Neural cell (in vitro differentiated cells): ENCODE data around the gene CNNM3. TPM values are rescaled to one million over a fixed set of nuclear protein-coding genes. Genes with fewer than 3 reads are reported as not detected.

ENCODE experiments used
- H2AFZ ChIP-seq: fragments of 200-600, 300-800 bp; sonication (generic), shearing (Covaris generic); 2 replicates; pipeline ENCODE4 v1.6.0; 2014; ENCODE audit warnings: low read depth, mild to moderate bottlenecking, antibody characterized with exemption, low read length, moderate library complexity
- H3F3A ChIP-seq: fragments of 200-600 bp; shearing (Covaris generic); 2 replicates; pipeline ENCODE4 v1.6.1; 2016; ENCODE audit warnings: mild to moderate bottlenecking, moderate library complexity, mixed read lengths, antibody characterized with exemption, low read length; ENCODE audit not compliant: insufficient read depth, poor library complexity, severe bottlenecking
- H3K27ac ChIP-seq: fragments of 200-600, 300-800 bp; sonication (generic), shearing (Covaris generic); 2 replicates; pipeline ENCODE4 v1.5.1; 2014; ENCODE audit warnings: mild to moderate bottlenecking, low read length, moderate library complexity
- H3K27me3 ChIP-seq: fragments of 300-800, 200-600 bp; sonication (generic), shearing (Covaris generic); 2 replicates; pipeline ENCODE4 v1.6.0; 2014; ENCODE audit warnings: mild to moderate bottlenecking, low read depth, low read length, moderate library complexity; ENCODE audit not compliant: insufficient read depth
- H3K36me3 ChIP-seq: fragments of 300-800, 200-600 bp; sonication (generic), shearing (Covaris generic); 2 replicates; pipeline ENCODE4 v1.5.1; 2014; ENCODE audit warnings: mild to moderate bottlenecking, antibody characterized with exemption, low read length, moderate library complexity; ENCODE audit not compliant: insufficient read depth
- H3K4me2 ChIP-seq: fragments of 300-800, 200-600 bp; sonication (generic), shearing (Covaris generic); 2 replicates; pipeline ENCODE4 v1.6.0; 2014; ENCODE audit warnings: mild to moderate bottlenecking, low read length
- H3K4me3 ChIP-seq: fragments of 300-800, 200-600 bp; sonication (generic), shearing (Covaris generic); 2 replicates; pipeline ENCODE4 v1.5.1; 2014; ENCODE audit warnings: mild to moderate bottlenecking, low read length, moderate library complexity
- H3K79me2 ChIP-seq: fragments of 200-600 bp; shearing (Covaris generic); replicated peaks from 2 replicates; pipeline ENCODE4 v1.6.0; 2014; ENCODE audit warnings: mild to moderate bottlenecking, low read length, moderate library complexity; ENCODE audit not compliant: insufficient read depth
- H3K9ac ChIP-seq: fragments of 300-800, 200-600 bp; sonication (generic), shearing (Covaris generic); 2 replicates; pipeline ENCODE4 v1.6.1; 2016; ENCODE audit warnings: mild to moderate bottlenecking, low read length, mixed read lengths
- H3K9me2 ChIP-seq: fragments of 200-600 bp; shearing (Covaris generic); 2 replicates; pipeline ENCODE4 v1.6.1; 2016; ENCODE audit warnings: mild to moderate bottlenecking, low read length, mixed read lengths; ENCODE audit not compliant: insufficient read depth
- H3K9me3 ChIP-seq: fragments of 200-600, 300-800 bp; sonication (generic), shearing (Covaris generic); 2 replicates; pipeline ENCODE4 v1.6.1; 2016; ENCODE audit warnings: mild to moderate bottlenecking, mixed run types, low read length, moderate library complexity, mixed read lengths
- H4K20me1 ChIP-seq: fragments of 200-600 bp; shearing (Covaris generic); 2 replicates; pipeline ENCODE4 v1.6.1; 2016; ENCODE audit warnings: mild to moderate bottlenecking, mixed run types; ENCODE audit not compliant: insufficient read depth
- CTCF ChIP-seq: fragments of 450-650 bp; IDR thresholded peaks from 2 replicates; pipeline ENCODE4 v1.5.1; 2014; ENCODE audit warnings: antibody characterized with exemption, mild to moderate bottlenecking, moderate library complexity; ENCODE audit not compliant: poor library complexity, severe bottlenecking
- EP300 ChIP-seq: fragments of 450-650 bp; conservative IDR thresholded peaks from 2 replicates; pipeline ENCODE4 v1.6.1; 2014; ENCODE audit warnings: antibody characterized with exemption, mild to moderate bottlenecking, moderate library complexity; ENCODE audit not compliant: poor library complexity, severe bottlenecking
- EZH2 ChIP-seq: fragments of 200-600, 300-800 bp; shearing (Covaris generic), sonication (generic); IDR thresholded peaks from 2 replicates; pipeline ENCODE4 v1.6.1; 2014; ENCODE audit warnings: antibody characterized with exemption, low read length, borderline replicate concordance, mild to moderate bottlenecking; ENCODE audit not compliant: insufficient read depth, poor library complexity, severe bottlenecking
- MXI1 ChIP-seq: fragments of 450-650 bp; conservative IDR thresholded peaks from 2 replicates; pipeline ENCODE4 v1.6.1; 2014; ENCODE audit warnings: antibody characterized with exemption, mild to moderate bottlenecking; ENCODE audit not compliant: poor library complexity, severe bottlenecking
- POLR2AphosphoS5 ChIP-seq: IDR thresholded peaks from 2 replicates; pipeline ENCODE4 v1.6.1; 2012
- RAD21 ChIP-seq: fragments of 450-650 bp; conservative IDR thresholded peaks from 2 replicates; pipeline ENCODE4 v1.6.1; 2014; ENCODE audit warnings: antibody characterized with exemption, mild to moderate bottlenecking, moderate library complexity
- REST ChIP-seq: IDR thresholded peaks from 2 replicates; pipeline ENCODE4 v1.6.1; 2012; ENCODE audit warnings: borderline replicate concordance
- SMC3 ChIP-seq: fragments of 450-650 bp; conservative IDR thresholded peaks from 2 replicates; pipeline ENCODE4 v1.6.1; 2014; ENCODE audit warnings: antibody characterized with exemption, mild to moderate bottlenecking, moderate library complexity; ENCODE audit not compliant: poor library complexity
- TAF1 ChIP-seq: IDR thresholded peaks from 2 replicates; pipeline ENCODE4 v1.6.1; 2012; ENCODE audit warnings: low read depth
- polyA plus RNA-seq: library from polyadenylated mRNA; depleted of rRNA; stranded (reverse); fragments of >200 nt; gene quantifications from 2 replicates; pipeline ENCODE4 v1.2.3, GENCODE V29; 2014

CNNM3 gene
- polyA plus RNA-seq, 1 donor from 2014 or later = 9.6 TPM

GRCh38 chr2:96843538-96844268 is 27.6 kb downstream of the CNNM3 start, which contains the start of gene ANKRD23:
TSS of gene ANKRD23 (minus strand) at chr2:96844021. CDS start at chr2:96843992, 29 bp downstream.
- H3K4me3 ChIP-seq = no peak within 1 kb of the TSS
- no peak within 1 kb of the TSS for H3K27ac ChIP-seq
- no peak within 1 kb of the TSS for H3K4me2 ChIP-seq

GRCh38 chr2:96844405-96844808 is 28.3 kb downstream of the CNNM3 start:
- no peaks in the 10 kb centered on the region for H4K20me1 ChIP-seq
- H3K36me3 ChIP-seq = peaks cover 4% of the 10 kb centered on the region

More at GRCh38 chr2:96843538-96844268, 27.6 kb downstream of the CNNM3 start, which contains the start of gene ANKRD23:
- Histone ChIP-seq H3F3A (no peaks in the 10 kb centered on the region), H3K36me3 (peaks cover 4% of the 10 kb centered on the region), H3K27me3 (no peaks in the 10 kb centered on the region), H4K20me1 (no peaks in the 10 kb centered on the region), H3K79me2 (no peaks in the 10 kb centered on the region), H3K9ac (no peak within 1 kb of the TSS), H2AFZ (no peak within 1 kb of the TSS), H3K9me2 (no peaks in the 10 kb centered on the region), H3K9me3 (no peaks in the 10 kb centered on the region)
- TF ChIP-seq EZH2 (no peak), POLR2AphosphoS5 (no peak), MXI1 (no peak), EP300 (no peak), REST (no peak), RAD21 (no peak), CTCF (no peak), SMC3 (no peak), TAF1 (no peak)

More at GRCh38 chr2:96844405-96844808, 28.3 kb downstream of the CNNM3 start:
- Histone ChIP-seq H3K4me2 (no peak overlapping the region), H3K9me3 (no peaks in the 10 kb centered on the region), H3K9ac (no peak overlapping the region), H3F3A (no peaks in the 10 kb centered on the region), H3K9me2 (no peaks in the 10 kb centered on the region), H3K4me3 (no peak overlapping the region), H2AFZ (no peak overlapping the region), H3K27ac (no peak overlapping the region), H3K27me3 (no peaks in the 10 kb centered on the region), H3K79me2 (no peaks in the 10 kb centered on the region)
- TF ChIP-seq EP300 (no peak), POLR2AphosphoS5 (no peak), RAD21 (no peak), TAF1 (no peak)
